ENCODE results near the gene CD79B. TPM values are rescaled to one million over a fixed set of nuclear protein-coding genes. Genes with fewer than 3 reads are reported as not detected.

The CD79B gene
- total and polyA plus RNA-seq, 2 of the 13 experiments (the other 11 are each of a cell fraction or from before 2014, with no cell fraction given), result not detected

DNA sequence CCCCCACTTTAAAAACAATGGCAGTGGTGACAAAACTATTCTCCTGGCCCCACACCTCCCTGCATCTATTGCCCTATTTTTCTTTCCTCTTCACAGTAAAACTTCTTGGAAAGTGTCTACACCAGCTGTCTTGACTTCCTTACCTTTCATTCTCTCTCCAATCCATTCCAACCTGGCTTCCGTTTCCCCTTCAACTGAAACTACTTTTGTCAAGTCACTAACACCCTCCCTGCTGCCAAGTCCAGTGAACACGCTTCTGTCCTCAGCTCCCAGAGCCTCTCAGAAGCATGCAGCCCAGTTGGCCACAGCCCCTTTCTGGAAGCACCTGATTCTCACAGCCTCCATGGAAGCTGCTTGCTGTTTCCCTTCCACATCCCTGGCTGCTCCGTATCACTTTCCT, 44.6 kb upstream of the CD79B start:
- H3K9ac ChIP-seq (ENCODE audit: insufficient read depth, low read depth, low read length), result no peak overlapping the region
- POLR2A ChIA-PET, result no interaction called here
- 13% methylated on average over 3 of the region's 3 CpGs for WGBS (ENCODE audit: low lambda C conversion rate)
- no TSS peak for BruUV-seq (replicated peaks)
- no peak for DNase-seq (ENCODE audit: low spot score)
- FAIRE-seq, result no peak
- H3K36me3 ChIP-seq (replicated peaks in 1 of 2; ENCODE audit: control insufficient read depth in 1 of 2, insufficient read depth in 2 of 2, low read length in 2 of 2), result no peaks in the 10 kb centered on the region
- intact Hi-C loops (cut with micrococcal nuclease; ENCODE audit: unreplicated experiment), result no loop called here
- H2AFZ ChIP-seq (ENCODE audit: low read length), result no peak overlapping the region
- no peak overlapping the region for H3K4me2 ChIP-seq (ENCODE audit: low read depth, low read length)
- H3K27me3 ChIP-seq (ENCODE audit: control insufficient read depth in 1 of 2, insufficient read depth in 2 of 2, low read length in 2 of 2), result peaks cover 13 to 63% of the 10 kb centered on the region in 2 experiments; a peak in 3 of 5 replicates
- no peaks in the 10 kb centered on the region for H4K20me1 ChIP-seq (ENCODE audit: insufficient read depth, low read length)
- H3K9me3 ChIP-seq (ENCODE audit: low read length), result peaks cover 2% of the 10 kb centered on the region
- no peak overlapping the region for H3K27ac ChIP-seq (ENCODE audit: extremely low read length, insufficient read depth, low read length)
- H3K4me3 ChIP-seq (replicated peaks in 1 of 3; ENCODE audit: insufficient read depth in 1 of 3, low read depth in 2 of 3, low read length in 3 of 3), result no peak overlapping the region
- in situ Hi-C loops (cut with HindIII; ENCODE audit: extremely low pct_ligation_motif_present, low pct_unique_long_range_greater_than_20kb), result no loop called here
- CTCF ChIA-PET (ENCODE audit: low intra/inter-chr PET ratio, low total read pairs), result no interaction called here
- TF ChIP-seq YEATS2 (CRISPR knock-in tag; IDR thresholded peaks at IDR 0.05; ENCODE audit: borderline replicate concordance) (no peak), RFXANK (CRISPR knock-in tag; IDR thresholded peaks at IDR 0.05) (no peak), HOXA3 (CRISPR knock-in tag; IDR thresholded peaks at IDR 0.05) (no peak), ATF7 (IDR thresholded peaks at IDR 0.05) (no peak), ATF7 (CRISPR knock-in tag; IDR thresholded peaks at IDR 0.05) (no peak), SNAI1 (CRISPR knock-in tag; IDR thresholded peaks at IDR 0.05; ENCODE audit: borderline replicate concordance) (no peak), MIXL1 (CRISPR knock-in tag; IDR thresholded peaks at IDR 0.05) (no peak), HDAC2 (CRISPR knock-in tag; IDR thresholded peaks at IDR 0.05) (no peak), SNAPC2 (CRISPR knock-in tag; IDR thresholded peaks at IDR 0.05) (no peak), HOXA7 (CRISPR knock-in tag; IDR thresholded peaks at IDR 0.05) (no peak)
- TF ChIP-seq, protein P1, sequence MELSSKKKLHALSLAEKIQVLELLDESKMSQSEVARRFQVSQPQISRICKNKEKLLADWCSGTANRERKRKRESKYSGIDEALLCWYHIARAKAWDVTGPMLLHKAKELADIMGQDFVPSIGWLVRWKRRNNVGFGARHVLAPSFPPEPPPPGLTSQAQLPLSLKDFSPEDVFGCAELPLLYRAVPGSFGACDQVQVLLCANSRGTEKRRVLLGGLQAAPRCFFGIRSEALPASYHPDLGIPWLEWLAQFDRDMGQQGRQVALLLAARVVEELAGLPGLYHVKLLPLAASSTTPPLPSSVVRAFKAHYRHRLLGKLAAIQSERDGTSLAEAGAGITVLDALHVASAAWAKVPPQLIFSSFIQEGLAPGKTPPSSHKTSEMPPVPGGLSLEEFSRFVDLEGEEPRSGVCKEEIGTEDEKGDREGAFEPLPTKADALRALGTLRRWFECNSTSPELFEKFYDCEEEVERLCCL (CRISPR knock-in tag; IDR thresholded peaks at IDR 0.05; ENCODE audit: borderline replicate concordance), result no peak
- peaks cover 23% of the 10 kb centered on the region for H3K4me1 ChIP-seq (ENCODE audit: insufficient read depth, low read length)
- no peaks in the 10 kb centered on the region for H3K79me2 ChIP-seq (ENCODE audit: insufficient read depth, low read length)
- no peak for ATAC-seq
